HCT116 (cell line): ENCODE results near the gene AFDN.

ENCODE experiments used
- CBX3 ChIP-seq: IDR thresholded peaks from 2 replicates; pipeline ENCODE4 v1.6.1; 2012; ENCODE audit warnings: low read depth
- EZH2 ChIP-seq: fragments of 200-600 bp; sonication (generic); IDR thresholded peaks from 2 replicates; pipeline ENCODE4 v1.6.1; 2017; ENCODE audit warnings: antibody characterized with exemption, mixed run types
- POLR2A ChIP-seq: IDR thresholded peaks from 2 replicates; pipeline ENCODE4 v1.7.0; 2011; ENCODE audit warnings: borderline replicate concordance; ENCODE audit not compliant: insufficient read depth, insufficient read length; ENCODE audit errors: extremely low read depth
- POLR2AphosphoS5 ChIP-seq: IDR thresholded peaks from 2 replicates; pipeline ENCODE4 v1.6.1; 2011; ENCODE audit warnings: mild to moderate bottlenecking, low read depth, low read length, moderate library complexity
- YY1 ChIP-seq: IDR thresholded peaks from 2 replicates; pipeline ENCODE4 v1.6.1; 2011; ENCODE audit warnings: low read length, low read depth, moderate library complexity, mild to moderate bottlenecking; ENCODE audit not compliant: insufficient replicate concordance; ENCODE audit errors: extremely low read depth
- TF ChIP-seq, protein P1 (sequence below), 3 experiments: fragments of 200-600 bp in 1 of 3; sonication (generic) in 1 of 3; IDR thresholded peaks in 2 of 3; conservative IDR thresholded peaks in 1 of 3; 2 replicates each; pipeline ENCODE4 v1.5.1; 2012 to 2017; ENCODE audit warnings: low read depth in 2 of 3, low read length in 2 of 3, antibody characterized with exemption in 1 of 3, borderline replicate concordance in 1 of 3, control low read depth in 1 of 3, mild to moderate bottlenecking in 1 of 3, mixed read lengths in 1 of 3, mixed run types in 1 of 3, moderate library complexity in 1 of 3; ENCODE audit not compliant: insufficient read depth in 1 of 3
- TF ChIP-seq, protein P2 (sequence below): IDR thresholded peaks from 2 replicates; pipeline ENCODE4 v1.6.1; 2012

DNA sequence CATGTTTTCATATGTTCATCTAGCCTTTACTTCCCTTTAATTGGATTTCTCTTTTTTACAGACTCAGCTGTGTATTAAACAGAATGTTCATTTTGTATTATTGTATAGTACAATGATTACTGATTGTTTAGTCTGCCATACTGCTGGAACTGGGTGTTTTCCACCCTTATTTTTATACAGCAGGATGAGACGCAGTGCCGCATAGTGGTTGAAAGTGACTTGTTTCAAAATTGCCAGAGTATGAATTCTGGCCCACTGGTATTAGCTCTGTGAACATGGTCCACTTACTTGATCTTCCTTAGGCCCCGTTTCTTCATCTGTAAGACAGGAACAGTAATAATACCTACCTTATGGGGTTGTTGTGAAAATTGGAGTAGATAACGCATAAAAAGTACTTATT, 22.1 kb downstream of the AFDN start:
- TF ChIP-seq, protein P1, sequence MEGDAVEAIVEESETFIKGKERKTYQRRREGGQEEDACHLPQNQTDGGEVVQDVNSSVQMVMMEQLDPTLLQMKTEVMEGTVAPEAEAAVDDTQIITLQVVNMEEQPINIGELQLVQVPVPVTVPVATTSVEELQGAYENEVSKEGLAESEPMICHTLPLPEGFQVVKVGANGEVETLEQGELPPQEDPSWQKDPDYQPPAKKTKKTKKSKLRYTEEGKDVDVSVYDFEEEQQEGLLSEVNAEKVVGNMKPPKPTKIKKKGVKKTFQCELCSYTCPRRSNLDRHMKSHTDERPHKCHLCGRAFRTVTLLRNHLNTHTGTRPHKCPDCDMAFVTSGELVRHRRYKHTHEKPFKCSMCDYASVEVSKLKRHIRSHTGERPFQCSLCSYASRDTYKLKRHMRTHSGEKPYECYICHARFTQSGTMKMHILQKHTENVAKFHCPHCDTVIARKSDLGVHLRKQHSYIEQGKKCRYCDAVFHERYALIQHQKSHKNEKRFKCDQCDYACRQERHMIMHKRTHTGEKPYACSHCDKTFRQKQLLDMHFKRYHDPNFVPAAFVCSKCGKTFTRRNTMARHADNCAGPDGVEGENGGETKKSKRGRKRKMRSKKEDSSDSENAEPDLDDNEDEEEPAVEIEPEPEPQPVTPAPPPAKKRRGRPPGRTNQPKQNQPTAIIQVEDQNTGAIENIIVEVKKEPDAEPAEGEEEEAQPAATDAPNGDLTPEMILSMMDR (IDR thresholded peaks at IDR 0.05 in 2 of 3, conservative IDR thresholded peaks at IDR 0.05 in 1 of 3; ENCODE audit: borderline replicate concordance in 1 of 3, insufficient read depth in 1 of 3, low read depth in 2 of 3, low read length in 2 of 3): peak in 1 of 3 experiments; percentile 33; a peak in 2 of 6 replicates
- TF ChIP-seq EZH2 (no peak), CBX3 (no peak), YY1 (no peak), POLR2AphosphoS5 (no peak), POLR2A (no peak)
- TF ChIP-seq, protein P2, sequence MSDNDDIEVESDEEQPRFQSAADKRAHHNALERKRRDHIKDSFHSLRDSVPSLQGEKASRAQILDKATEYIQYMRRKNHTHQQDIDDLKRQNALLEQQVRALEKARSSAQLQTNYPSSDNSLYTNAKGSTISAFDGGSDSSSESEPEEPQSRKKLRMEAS: no peak
